Loucy (cell line): ENCODE data around the gene IGF2R.
A peak's percentile ranks its signal among the peaks of the same experiment; 100 is the strongest.

ENCODE experiments used
- H2AFZ ChIP-seq: fragments of 200-600 bp; sonication (generic); 2 replicates; pipeline ENCODE4 v1.6.0; 2016; ENCODE audit warnings: antibody characterized with exemption, mild to moderate bottlenecking, low read length, moderate library complexity
- H3F3A ChIP-seq: fragments of 200-600 bp; 2 replicates; pipeline ENCODE4 v1.6.0; 2016; ENCODE audit warnings: antibody characterized with exemption, low read depth, mild to moderate bottlenecking
- H3K27me3 ChIP-seq: fragments of 200-600 bp; sonication (generic); 2 replicates; pipeline ENCODE4 v1.6.1; 2014; ENCODE audit warnings: low read length, mild to moderate bottlenecking; ENCODE audit not compliant: insufficient read depth, poor library complexity, severe bottlenecking
- H3K36me3 ChIP-seq: fragments of 200-600 bp; sonication (generic); 2 replicates; pipeline ENCODE4 v1.6.1; 2016; ENCODE audit warnings: low read length; ENCODE audit not compliant: insufficient read depth
- H3K4me1 ChIP-seq: fragments of 200-600 bp; sonication (generic); 2 replicates; pipeline ENCODE4 v1.5.1; 2014; ENCODE audit warnings: low read length, mild to moderate bottlenecking; ENCODE audit not compliant: insufficient read depth, poor library complexity, severe bottlenecking
- H3K4me2 ChIP-seq: fragments of 200-600 bp; sonication (generic); 2 replicates; pipeline ENCODE4 v1.6.0; 2014; ENCODE audit warnings: antibody characterized with exemption, low read length, low read depth, mild to moderate bottlenecking; ENCODE audit not compliant: poor library complexity, severe bottlenecking
- H3K4me3 ChIP-seq: fragments of 200-600 bp; sonication (generic); 2 replicates; pipeline ENCODE4 v1.5.1; 2014; ENCODE audit warnings: low read length, mild to moderate bottlenecking, mixed read lengths; ENCODE audit not compliant: poor library complexity, severe bottlenecking
- H3K79me2 ChIP-seq: fragments of 200-600 bp; sonication (generic); 2 replicates; pipeline ENCODE4 v1.6.1; 2014; ENCODE audit warnings: low read length; ENCODE audit not compliant: insufficient read depth
- H3K9ac ChIP-seq: fragments of 200-600 bp; sonication (generic); 2 replicates; pipeline ENCODE4 v1.6.0; 2014; ENCODE audit warnings: mild to moderate bottlenecking, low read depth, low read length, moderate library complexity; ENCODE audit not compliant: poor library complexity, severe bottlenecking
- H3K9me2 ChIP-seq: fragments of 200-600 bp; sonication (generic); replicated peaks from 2 replicates; pipeline ENCODE4 v1.6.1; 2016; ENCODE audit warnings: low read depth, low read length, mixed read lengths
- H3K9me3 ChIP-seq: fragments of 200-600 bp; sonication (generic); 2 replicates; pipeline ENCODE4 v1.6.1; 2014; ENCODE audit warnings: mild to moderate bottlenecking, antibody characterized with exemption, low read length, low read depth; ENCODE audit not compliant: insufficient read depth
- H4K20me1 ChIP-seq: fragments of 200-600 bp; sonication (generic); 2 replicates; pipeline ENCODE4 v1.6.0; 2014; ENCODE audit warnings: antibody characterized with exemption, low read length, mild to moderate bottlenecking; ENCODE audit not compliant: insufficient read depth, poor library complexity, severe bottlenecking
- CTCF ChIP-seq: fragments of 200-600 bp; sonication (generic); conservative IDR thresholded peaks from 2 replicates; pipeline ENCODE4 v1.5.1; 2014; ENCODE audit warnings: mild to moderate bottlenecking, antibody characterized with exemption, low read length
- EZH2phosphoT487 ChIP-seq: fragments of 200-600 bp; IDR thresholded peaks from 2 replicates; pipeline ENCODE4 v1.6.1; 2018; ENCODE audit warnings: antibody characterized with exemption, mild to moderate bottlenecking, moderate library complexity, borderline replicate concordance

IGF2R gene

GRCh38 chr6:159984268-159984786 is 15.4 kb downstream of the IGF2R start:
- peaks cover 58% of the 10 kb centered on the region for H4K20me1 ChIP-seq
- H3K9ac ChIP-seq: no peak overlapping the region
- peaks cover 37% of the 10 kb centered on the region for H3K4me1 ChIP-seq
- no peaks in the 10 kb centered on the region for H3K27me3 ChIP-seq
- TF ChIP-seq CTCF (no peak), EZH2phosphoT487 (no peak)
- H3F3A ChIP-seq: no peaks in the 10 kb centered on the region
- no peaks in the 10 kb centered on the region for H3K9me2 ChIP-seq
- peaks cover 56% of the 10 kb centered on the region for H3K79me2 ChIP-seq
- no peaks in the 10 kb centered on the region for H3K36me3 ChIP-seq
- H3K4me3 ChIP-seq: no peak overlapping the region
- H3K9me3 ChIP-seq: no peaks in the 10 kb centered on the region
- H3K4me2 ChIP-seq: no peak overlapping the region
- H2AFZ ChIP-seq: no peak overlapping the region

- Histone ChIP-seq H3K79me2 (peaks cover 56% of the 10 kb centered on the region), H3K9ac (no peak overlapping the region), H3K27me3 (no peaks in the 10 kb centered on the region), H2AFZ (no peak overlapping the region), H3K9me3 (no peaks in the 10 kb centered on the region), H4K20me1 (peaks cover 56% of the 10 kb centered on the region), H3F3A (no peaks in the 10 kb centered on the region), H3K4me3 (no peak overlapping the region), H3K9me2 (no peaks in the 10 kb centered on the region), H3K4me1 (peaks cover 39% of the 10 kb centered on the region), H3K36me3 (no peaks in the 10 kb centered on the region), H3K4me2 (no peak overlapping the region)
- TF ChIP-seq CTCF (no peak), EZH2phosphoT487 (no peak)
Measured at GRCh38 chr6:159985296-159985945, 16.5 kb downstream of the IGF2R start.

- H4K20me1 ChIP-seq: peaks cover 21% of the 10 kb centered on the region
- no peaks in the 10 kb centered on the region for H3K9me3 ChIP-seq
- H3K27me3 ChIP-seq: no peaks in the 10 kb centered on the region
- H2AFZ ChIP-seq: no peak overlapping the region
- H3K4me3 ChIP-seq: no peak overlapping the region
- H3K4me2 ChIP-seq: peak overlapping the region; percentile 21
- H3K4me1 ChIP-seq: peaks cover 9% of the 10 kb centered on the region
- peaks cover 27% of the 10 kb centered on the region; the same call in 1 of the 2 replicates for H3K79me2 ChIP-seq
- no peaks in the 10 kb centered on the region for H3F3A ChIP-seq
- H3K9me2 ChIP-seq: no peaks in the 10 kb centered on the region
- TF ChIP-seq EZH2phosphoT487 (no peak), CTCF (no peak)
- H3K9ac ChIP-seq: no peak overlapping the region
- peaks cover 12% of the 10 kb centered on the region for H3K36me3 ChIP-seq
Measured at GRCh38 chr6:159988983-159989454, 20.1 kb downstream of the IGF2R start.
